Progenitor cell of endocrine pancreas (in vitro differentiated cells): Measurements from ENCODE around the gene PRKCE. TPM values are rescaled to one million over a fixed set of nuclear protein-coding genes. Genes with fewer than 3 reads are reported as not detected.

Source experiments
- DNase-seq: peaks from one replicate; pipeline ENCODE4 v3.0.0; 2021; ENCODE audit warnings: low spot score; ENCODE audit not compliant: unreplicated experiment
- H3K27ac Mint-ChIP-seq: 2 replicates; pipeline ENCODE4 v1.8.0; 2021; ENCODE audit warnings: mild to moderate bottlenecking, moderate library complexity, mixed read lengths
- H3K27me3 Mint-ChIP-seq: 2 replicates; pipeline ENCODE4 v1.8.0; 2021; ENCODE audit warnings: mixed read lengths
- H3K36me3 Mint-ChIP-seq: 2 replicates; pipeline ENCODE4 v1.8.0; 2022; ENCODE audit warnings: mixed read lengths; ENCODE audit not compliant: insufficient read depth
- H3K4me1 Mint-ChIP-seq: 2 replicates; pipeline ENCODE4 v1.8.0; 2021; ENCODE audit warnings: low read depth, mixed read lengths
- H3K4me3 Mint-ChIP-seq: 2 replicates; pipeline ENCODE4 v1.8.0; 2021; ENCODE audit warnings: low read depth, mild to moderate bottlenecking, moderate library complexity, mixed read lengths
- H3K9me3 Mint-ChIP-seq: 2 replicates; pipeline ENCODE4 v1.8.0; 2021; ENCODE audit warnings: low read depth, mixed read lengths
- total RNA-seq: library from RNA; stranded (reverse); gene quantifications from 2 replicates; pipeline ENCODE4 v1.2.1, GENCODE V29; 2021
- TF ChIP-seq, protein P1 (sequence below): fragments of 200-600 bp; sonication (generic); IDR thresholded peaks from one replicate; pipeline ENCODE4 v1.5.0; 2021; ENCODE audit warnings: antibody characterized with exemption, mild to moderate bottlenecking; ENCODE audit not compliant: unreplicated experiment

The PRKCE gene
- total RNA-seq, 1 donor from 2014 or later, result 4.2 TPM

DNA sequence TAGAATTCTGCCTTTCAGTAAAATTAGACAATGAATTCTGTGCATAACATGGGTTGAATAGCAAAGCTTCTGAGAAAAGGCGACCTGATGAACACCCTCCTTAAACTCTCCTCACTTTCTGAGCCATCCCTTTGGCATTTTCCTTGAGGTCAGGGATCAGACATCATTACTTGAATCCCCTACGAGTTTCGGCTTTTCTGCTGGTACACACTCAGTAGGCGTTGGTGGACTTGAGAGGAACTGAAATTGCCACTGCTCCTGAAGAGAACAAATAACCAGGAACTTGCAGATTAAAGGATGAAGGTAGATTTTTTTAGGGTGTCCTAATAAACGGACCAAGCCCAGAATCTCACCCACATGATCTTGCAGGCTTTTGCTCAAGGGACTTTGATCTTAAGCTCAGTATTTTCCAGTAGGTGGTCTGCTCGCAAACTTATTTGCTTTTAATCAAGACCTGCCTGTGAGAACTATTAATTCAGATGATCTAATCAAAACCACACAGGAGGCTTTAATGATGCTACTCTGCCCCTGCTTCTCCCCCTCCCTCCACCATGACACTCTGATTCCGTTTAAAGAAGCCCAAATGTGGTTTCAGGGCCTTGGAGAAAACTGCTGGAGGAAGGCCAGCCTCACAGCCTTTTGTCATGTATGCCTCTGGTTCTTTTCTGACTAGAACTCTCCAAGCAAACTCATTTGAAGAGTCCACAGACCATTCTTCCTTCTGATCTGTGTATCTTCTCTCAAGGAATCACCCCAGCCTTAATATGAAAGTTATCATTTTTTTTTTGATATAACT, 124.9 kb downstream of the PRKCE start:
- Mint-ChIP-seq H3K4me3 (no peak overlapping the region), H3K4me1 (peaks cover 2% of the 10 kb centered on the region), H3K27me3 (peaks cover 10% of the 10 kb centered on the region), H3K9me3 (no peaks in the 10 kb centered on the region), H3K36me3 (no peaks in the 10 kb centered on the region), H3K27ac (no peak overlapping the region)
- no peak for DNase-seq
- TF ChIP-seq, protein P1, sequence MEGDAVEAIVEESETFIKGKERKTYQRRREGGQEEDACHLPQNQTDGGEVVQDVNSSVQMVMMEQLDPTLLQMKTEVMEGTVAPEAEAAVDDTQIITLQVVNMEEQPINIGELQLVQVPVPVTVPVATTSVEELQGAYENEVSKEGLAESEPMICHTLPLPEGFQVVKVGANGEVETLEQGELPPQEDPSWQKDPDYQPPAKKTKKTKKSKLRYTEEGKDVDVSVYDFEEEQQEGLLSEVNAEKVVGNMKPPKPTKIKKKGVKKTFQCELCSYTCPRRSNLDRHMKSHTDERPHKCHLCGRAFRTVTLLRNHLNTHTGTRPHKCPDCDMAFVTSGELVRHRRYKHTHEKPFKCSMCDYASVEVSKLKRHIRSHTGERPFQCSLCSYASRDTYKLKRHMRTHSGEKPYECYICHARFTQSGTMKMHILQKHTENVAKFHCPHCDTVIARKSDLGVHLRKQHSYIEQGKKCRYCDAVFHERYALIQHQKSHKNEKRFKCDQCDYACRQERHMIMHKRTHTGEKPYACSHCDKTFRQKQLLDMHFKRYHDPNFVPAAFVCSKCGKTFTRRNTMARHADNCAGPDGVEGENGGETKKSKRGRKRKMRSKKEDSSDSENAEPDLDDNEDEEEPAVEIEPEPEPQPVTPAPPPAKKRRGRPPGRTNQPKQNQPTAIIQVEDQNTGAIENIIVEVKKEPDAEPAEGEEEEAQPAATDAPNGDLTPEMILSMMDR, result no peak

DNA sequence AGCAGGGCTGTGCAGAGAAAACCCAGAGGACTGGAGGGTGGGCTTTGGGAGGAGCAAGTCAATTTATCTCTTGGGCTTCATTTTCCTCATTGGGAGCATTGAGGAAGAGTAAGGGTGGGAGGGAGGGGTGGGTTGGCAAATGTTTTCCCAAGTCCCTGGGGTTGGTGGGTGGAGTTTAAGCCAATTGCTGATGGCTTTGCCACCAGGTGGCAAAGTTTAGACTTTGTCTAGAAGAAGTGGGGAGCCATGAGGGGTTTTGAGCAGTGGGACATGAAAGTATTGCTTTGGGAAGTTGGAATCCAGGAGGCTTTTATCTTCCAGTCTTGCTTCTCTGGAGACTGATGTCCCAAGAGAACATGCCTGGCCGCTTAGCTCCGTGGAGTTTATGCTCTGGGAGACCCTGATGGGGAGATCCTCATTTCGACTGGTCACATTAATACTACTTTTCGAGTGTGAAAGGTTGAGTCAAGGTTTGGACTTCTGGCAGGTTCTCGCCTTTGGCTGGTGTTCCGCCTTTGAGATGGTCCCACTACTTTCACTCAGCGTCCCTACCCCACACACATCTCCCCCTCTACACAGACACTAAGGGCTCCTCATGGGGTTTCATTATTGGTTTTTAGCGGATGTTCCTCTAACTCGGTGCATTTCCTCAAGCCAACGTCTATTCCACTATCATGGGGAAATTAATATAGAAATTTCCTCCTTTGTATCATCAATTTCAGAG, 126.7 kb downstream of the PRKCE start:
- no peaks in the 10 kb centered on the region for H3K9me3 Mint-ChIP-seq
- TF ChIP-seq, protein P1, result no peak
- H3K27ac Mint-ChIP-seq, result no peak overlapping the region
- H3K36me3 Mint-ChIP-seq, result no peaks in the 10 kb centered on the region
- H3K27me3 Mint-ChIP-seq, result no peaks in the 10 kb centered on the region
- no peak for DNase-seq
- no peak overlapping the region for H3K4me3 Mint-ChIP-seq
- H3K4me1 Mint-ChIP-seq, result no peaks in the 10 kb centered on the region

DNA sequence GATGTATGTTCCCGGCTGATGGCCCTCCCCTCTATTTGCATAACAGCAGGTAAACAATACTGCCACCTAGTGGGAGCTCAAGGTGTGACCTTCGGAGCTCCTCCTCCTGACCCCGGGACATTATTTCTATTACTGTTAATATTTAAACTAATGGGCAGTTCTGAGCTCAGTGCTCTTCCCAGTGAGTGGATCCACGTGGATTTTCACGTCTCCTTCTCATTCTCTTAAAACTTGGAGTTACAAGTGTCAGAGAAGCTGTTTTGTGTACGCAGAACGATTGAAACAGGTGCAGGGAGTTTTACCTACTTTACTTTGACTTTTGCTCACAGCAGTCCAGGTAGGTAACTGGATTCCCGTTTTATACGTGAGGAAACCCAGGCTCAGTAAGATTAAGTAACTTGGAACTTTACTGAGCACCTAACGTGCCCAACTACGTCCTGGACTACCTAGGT, 127.3 kb downstream of the PRKCE start:
- Mint-ChIP-seq H3K4me1 (no peaks in the 10 kb centered on the region), H3K27ac (no peak overlapping the region), H3K27me3 (peaks cover 2% of the 10 kb centered on the region), H3K4me3 (no peak overlapping the region), H3K9me3 (no peaks in the 10 kb centered on the region), H3K36me3 (no peaks in the 10 kb centered on the region)
- no peak for DNase-seq
- TF ChIP-seq, protein P1, result peak; percentile 45

DNA sequence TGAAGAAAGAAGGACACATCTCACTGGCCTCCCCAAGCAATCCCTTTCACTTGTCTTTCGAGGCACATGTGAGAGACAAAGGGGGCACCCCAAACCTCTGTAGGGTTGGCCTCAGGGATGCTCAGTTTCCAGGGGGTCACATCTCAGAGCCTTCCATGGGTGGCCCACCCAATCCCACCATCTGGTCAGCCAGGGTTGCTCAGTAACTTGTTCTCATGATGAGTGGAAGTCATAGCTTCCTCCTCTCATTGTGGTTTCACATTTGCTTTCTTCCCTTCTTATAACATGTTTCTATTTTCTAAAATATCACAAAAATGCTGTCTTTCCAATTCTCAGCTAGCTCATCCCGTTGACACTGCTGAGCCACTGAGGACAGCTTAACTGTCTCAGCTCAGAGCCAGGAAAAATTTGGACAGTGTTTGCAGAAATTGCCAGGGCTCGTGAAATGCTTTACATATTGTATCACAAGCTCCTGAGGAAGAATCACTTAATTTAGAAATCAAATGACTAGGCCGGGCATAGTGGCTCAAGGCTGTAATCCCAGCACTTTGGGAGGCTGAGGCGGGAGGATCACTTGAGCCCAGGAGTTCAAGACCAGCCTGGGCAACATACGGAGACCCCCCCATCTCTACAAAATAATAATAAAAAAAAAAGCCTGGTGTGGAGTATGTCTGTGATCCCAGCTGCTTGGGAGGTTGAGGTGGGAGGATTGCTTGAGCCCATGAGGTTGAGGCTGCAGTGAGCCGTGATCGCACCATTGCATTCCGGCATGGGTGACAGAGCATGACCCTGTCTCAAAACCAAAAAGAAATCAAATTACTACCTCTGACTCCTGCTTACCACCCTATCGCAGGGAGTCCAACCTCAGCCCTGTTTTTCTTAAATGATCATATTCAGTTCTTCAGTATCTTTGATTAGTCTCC, 129.3 kb downstream of the PRKCE start:
- DNase-seq, result no peak
- H3K4me1 Mint-ChIP-seq, result no peaks in the 10 kb centered on the region
- H3K36me3 Mint-ChIP-seq, result no peaks in the 10 kb centered on the region
- H3K27me3 Mint-ChIP-seq, result peaks cover 10% of the 10 kb centered on the region
- no peak overlapping the region for H3K27ac Mint-ChIP-seq
- no peak overlapping the region for H3K4me3 Mint-ChIP-seq
- H3K9me3 Mint-ChIP-seq, result no peaks in the 10 kb centered on the region
- TF ChIP-seq, protein P1, result no peak

DNA sequence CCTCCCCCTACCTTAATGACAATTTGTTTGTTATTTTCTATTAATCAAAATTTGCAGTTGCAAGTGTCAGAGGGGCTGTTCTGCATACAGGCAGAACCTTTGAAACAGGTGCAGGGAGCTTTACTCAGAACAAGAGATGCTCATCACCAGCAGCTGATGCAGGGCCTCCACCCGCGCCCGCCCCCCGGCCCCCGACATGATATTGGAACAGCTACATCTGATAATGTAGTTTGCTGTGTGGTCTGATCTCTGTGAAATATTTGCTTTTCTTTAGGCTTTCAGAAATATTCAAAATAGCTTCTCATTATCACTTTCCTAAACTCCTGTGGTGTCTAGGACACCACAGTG, 130.0 kb downstream of the PRKCE start:
- Mint-ChIP-seq H3K9me3 (no peaks in the 10 kb centered on the region), H3K4me1 (no peaks in the 10 kb centered on the region), H3K27me3 (peaks cover 13% of the 10 kb centered on the region), H3K27ac (no peak overlapping the region), H3K4me3 (no peak overlapping the region), H3K36me3 (no peaks in the 10 kb centered on the region)
- TF ChIP-seq, protein P1, result no peak
- DNase-seq, result no peak
